Middle frontal gyrus (tissue), 1 donor: ENCODE results near the gene DLGAP1.
"Not testable (repeated sequence)": the region's sequence is repeated elsewhere in the genome, so short reads cannot be mapped to it uniquely, and the experiment has no call there.

Experiments used
- DNase-seq: peaks from one replicate; pipeline ENCODE4 v3.0.0-alpha.2; 2015; ENCODE audit warnings: low spot score; ENCODE audit errors: extremely low spot score

The DLGAP1 gene

DNA sequence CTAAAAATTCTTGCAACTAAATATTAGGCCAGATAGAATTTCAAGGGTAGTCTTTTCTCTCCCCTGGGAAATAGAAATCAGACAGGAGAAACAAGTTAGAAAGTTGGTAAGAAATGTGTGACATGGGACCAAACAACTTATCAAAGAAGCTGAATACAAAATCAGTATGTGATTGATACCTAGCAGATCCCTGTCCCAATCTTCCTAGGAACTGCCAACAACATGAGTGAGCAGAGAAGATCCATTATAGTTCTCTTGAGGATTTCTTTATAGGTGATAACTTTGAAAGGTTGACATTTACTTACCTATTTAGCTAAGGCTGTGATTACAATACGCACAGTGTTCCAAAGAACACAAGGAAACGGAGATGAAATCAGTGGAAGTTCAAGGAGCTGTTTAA lies 162.4 kb downstream of the DLGAP1 start:
- DNase-seq: no peak

DNA sequence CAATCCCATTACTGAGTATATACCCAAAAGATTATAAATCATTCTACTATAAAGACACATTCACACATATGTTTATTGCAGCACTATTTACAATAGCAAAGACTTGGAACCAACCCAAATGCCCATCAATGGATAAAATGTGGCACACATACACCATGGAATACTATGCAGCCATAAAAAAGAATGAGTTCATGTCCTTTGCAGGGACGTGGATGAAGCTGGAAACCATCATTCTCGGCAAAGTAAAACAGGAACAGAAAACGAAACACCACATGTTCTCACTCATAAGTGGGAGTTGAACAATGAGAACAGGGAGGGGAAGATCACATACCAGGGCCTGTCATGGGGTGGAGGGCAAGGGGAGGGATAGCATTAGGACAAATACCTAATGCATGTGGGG lies 167.8 kb downstream of the DLGAP1 start:
- DNase-seq: not testable (repeated sequence)

- DNase-seq: no peak
These were observed 168.9 kb downstream of the DLGAP1 start for GRCh38 chr18:4286256-4286655.

DNA sequence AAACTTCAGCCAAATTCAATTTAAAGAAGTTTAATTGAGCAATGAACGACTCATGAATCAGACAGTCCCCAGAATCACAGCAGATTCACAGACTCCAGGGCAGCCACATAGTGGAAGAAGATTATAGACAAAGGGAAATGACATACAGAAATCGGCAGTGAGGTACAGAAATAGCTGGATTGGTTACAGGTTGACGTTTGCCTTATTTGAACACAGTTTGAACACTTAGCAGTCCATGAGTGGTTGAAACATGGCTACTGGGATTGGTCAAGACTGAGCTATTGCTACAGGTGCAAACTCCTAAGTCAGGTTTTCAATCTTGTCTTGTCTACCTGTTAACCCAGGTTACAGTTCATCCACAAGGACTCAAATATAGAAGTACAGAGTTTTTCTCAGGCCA lies 169.6 kb downstream of the DLGAP1 start:
- DNase-seq: no peak

GRCh38 chr18:4284528-4284927 lies 170.6 kb downstream of the DLGAP1 start:
- DNase-seq: no peak

- DNase-seq: no peak
These were observed 171.3 kb downstream of the DLGAP1 start for GRCh38 chr18:4283746-4284291.

DNA sequence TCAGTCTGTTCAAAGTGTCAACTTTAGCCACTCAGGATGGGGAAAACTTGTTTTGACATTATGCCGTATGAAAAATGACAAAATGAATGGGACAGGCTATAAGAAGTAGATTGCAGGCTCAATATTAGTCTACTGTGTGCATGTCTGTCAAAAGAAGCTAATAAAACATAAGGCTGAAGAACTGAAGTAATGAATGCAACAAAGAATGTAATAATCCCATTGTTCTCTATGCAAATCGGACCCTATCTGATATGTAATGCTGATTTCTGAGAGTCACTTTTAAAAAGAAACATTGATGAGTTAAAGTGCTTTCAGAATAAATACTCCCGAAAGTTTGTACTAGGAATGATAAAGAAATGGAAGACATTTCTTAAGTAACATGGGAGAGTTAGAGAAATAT lies 172.2 kb downstream of the DLGAP1 start:
- DNase-seq: no peak

GRCh38 chr18:4276953-4277585 lies 178.0 kb downstream of the DLGAP1 start:
- DNase-seq: no peak

GRCh38 chr18:4271952-4272351 lies 183.2 kb downstream of the DLGAP1 start:
- DNase-seq: no peak

- no peak for DNase-seq
These were observed 184.1 kb downstream of the DLGAP1 start for GRCh38 chr18:4270988-4271387.

DNA sequence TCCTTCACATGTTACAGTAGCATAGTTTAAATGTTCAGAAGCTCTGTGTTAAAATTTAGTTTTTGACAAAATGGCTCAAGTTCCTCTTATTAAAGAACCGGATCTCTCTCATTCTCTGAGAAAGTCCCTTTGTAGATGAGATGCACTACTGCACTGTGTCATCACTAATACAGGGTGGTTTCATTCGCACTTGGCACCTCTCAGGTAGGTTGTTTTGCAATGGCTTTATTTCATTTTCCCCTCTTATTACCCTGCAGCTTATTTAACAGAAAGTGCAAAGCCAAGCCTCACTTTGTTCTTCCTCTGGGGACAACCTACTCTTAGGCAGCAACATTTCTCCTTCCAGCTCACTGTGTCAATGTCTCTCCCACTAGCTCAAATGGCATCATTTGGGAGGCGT lies 185.1 kb downstream of the DLGAP1 start:
- DNase-seq: no peak

- no peak for DNase-seq
These were observed 187.5 kb downstream of the DLGAP1 start for GRCh38 chr18:4267641-4268040.

GRCh38 chr18:4264347-4264791 lies 190.7 kb downstream of the DLGAP1 start:
- DNase-seq: no peak

- DNase-seq: no peak
These were observed 195.0 kb downstream of the DLGAP1 start for GRCh38 chr18:4260107-4260506.

GRCh38 chr18:4256766-4257417 lies 198.2 kb downstream of the DLGAP1 start:
- no peak for DNase-seq

DNA sequence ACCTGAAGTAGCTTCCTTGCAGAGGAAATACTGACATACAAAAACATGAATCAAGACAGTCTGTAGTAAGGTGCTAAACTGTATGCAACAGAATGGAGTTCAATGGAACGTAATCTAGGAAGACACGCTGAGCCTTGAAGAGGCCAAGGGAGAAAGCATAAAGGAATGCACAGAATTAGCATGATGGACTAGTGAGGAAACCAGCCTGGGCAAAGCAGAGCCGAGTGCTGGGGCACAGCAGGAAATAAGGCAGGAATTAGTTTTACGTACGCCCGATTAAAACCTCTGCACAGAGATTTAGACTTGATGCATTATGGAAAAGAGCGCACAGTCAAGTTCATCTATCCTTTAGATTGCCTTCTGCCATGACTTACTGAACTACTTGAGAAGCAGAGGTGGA lies 200.3 kb downstream of the DLGAP1 start:
- DNase-seq: no peak

DNA sequence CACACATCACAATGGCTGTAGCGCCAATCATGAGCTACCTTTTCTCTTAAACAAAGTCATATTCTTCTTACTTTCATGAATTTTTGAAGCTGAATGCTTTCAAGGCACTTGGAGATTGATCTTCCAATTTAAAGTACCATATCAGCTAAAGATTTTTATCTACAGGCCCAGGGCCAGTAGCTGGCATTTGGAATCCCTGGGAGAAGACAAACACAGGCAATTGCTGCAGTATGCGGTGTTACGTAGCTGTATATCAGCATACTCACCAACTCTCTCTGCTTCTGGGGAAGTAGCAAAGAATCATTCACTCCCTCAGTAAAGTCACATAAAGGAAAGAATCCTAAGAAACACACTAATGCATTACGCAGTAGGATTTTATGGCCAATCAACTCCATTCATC lies 202.3 kb downstream of the DLGAP1 start:
- DNase-seq: no peak

- no peak for DNase-seq
These were observed 203.2 kb downstream of the DLGAP1 start for GRCh38 chr18:4251873-4252272.

GRCh38 chr18:4251206-4251605 lies 203.9 kb downstream of the DLGAP1 start:
- no peak for DNase-seq

GRCh38 chr18:4250141-4250540 lies 205.0 kb downstream of the DLGAP1 start:
- no peak for DNase-seq

DNA sequence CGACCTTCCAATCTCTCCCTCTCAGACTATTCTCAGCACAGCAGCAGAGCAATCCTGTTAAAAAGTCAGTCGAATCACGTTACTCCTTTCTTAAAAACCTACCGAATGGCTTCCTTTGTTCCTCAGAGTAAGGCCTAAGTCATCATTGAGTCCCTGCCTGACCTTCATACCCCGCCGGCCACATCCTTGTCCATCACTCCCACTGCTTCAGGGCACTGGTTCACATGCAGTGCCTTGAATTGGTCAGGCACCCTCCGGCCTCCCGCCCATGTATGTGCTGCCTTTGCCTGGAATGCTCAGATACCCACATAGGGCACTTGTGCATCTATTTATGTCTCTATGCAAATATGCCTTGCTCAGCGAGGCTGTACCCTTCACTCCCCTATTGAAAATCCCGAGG lies 206.4 kb downstream of the DLGAP1 start:
- no peak for DNase-seq

DNA sequence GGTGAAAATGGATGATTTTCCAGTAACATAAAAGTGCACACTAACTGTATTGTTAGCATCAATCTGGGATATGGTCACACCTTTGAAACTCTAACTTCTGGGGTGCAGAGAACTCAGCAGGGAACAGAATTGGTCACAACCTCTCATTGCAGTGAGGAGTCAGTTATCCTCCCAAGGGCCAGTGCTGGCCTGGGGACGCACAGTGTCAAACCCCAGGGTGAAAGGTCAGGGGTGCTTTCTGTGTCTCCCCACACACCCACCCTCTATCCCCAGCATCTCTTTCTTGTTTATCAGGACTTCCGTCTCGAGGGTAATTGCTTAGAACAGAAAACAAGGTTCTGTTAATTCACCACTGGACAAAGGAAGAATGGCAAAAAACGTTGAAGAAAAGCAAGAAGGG lies 208.7 kb downstream of the DLGAP1 start:
- no peak for DNase-seq

GRCh38 chr18:4245456-4245855 lies 209.7 kb downstream of the DLGAP1 start:
- DNase-seq: no peak
